Loucy (cell line): ENCODE data around the gene STOX2.

ENCODE experiments used
- EZH2phosphoT487 ChIP-seq: fragments of 200-600 bp; IDR thresholded peaks from 2 replicates; pipeline ENCODE4 v1.6.1; 2018; ENCODE audit warnings: antibody characterized with exemption, mild to moderate bottlenecking, moderate library complexity, borderline replicate concordance
- TF ChIP-seq, protein P1 (sequence below): fragments of 200-600 bp; sonication (generic); conservative IDR thresholded peaks from 2 replicates; pipeline ENCODE4 v1.5.1; 2014; ENCODE audit warnings: mild to moderate bottlenecking, antibody characterized with exemption, low read length

DNA sequence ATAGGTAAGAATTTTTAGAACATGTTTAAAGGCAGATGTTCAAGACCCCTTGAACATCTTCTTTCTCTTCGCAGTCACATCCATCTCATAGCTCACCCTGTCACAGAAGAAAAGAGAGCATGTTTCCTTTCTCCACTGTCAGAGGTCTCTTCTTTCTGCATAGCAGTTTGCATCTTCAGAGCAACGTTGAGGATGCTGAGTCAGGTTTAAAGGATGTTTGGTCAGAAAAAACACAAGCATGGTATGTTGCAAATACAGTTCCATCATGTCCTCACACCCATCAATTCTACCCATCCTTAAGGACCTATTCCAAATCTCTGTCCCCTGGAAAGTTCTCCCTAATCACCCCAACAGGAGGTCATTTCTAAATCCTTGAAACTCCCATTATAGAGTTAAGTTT lies 84.8 kb downstream of the STOX2 start:
- TF ChIP-seq, protein P1, sequence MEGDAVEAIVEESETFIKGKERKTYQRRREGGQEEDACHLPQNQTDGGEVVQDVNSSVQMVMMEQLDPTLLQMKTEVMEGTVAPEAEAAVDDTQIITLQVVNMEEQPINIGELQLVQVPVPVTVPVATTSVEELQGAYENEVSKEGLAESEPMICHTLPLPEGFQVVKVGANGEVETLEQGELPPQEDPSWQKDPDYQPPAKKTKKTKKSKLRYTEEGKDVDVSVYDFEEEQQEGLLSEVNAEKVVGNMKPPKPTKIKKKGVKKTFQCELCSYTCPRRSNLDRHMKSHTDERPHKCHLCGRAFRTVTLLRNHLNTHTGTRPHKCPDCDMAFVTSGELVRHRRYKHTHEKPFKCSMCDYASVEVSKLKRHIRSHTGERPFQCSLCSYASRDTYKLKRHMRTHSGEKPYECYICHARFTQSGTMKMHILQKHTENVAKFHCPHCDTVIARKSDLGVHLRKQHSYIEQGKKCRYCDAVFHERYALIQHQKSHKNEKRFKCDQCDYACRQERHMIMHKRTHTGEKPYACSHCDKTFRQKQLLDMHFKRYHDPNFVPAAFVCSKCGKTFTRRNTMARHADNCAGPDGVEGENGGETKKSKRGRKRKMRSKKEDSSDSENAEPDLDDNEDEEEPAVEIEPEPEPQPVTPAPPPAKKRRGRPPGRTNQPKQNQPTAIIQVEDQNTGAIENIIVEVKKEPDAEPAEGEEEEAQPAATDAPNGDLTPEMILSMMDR = no peak
- TF ChIP-seq EZH2phosphoT487 = no peak
